HFFc6 (cell line): Measurements from ENCODE around the gene TESK2. TPM values are rescaled to one million over a fixed set of nuclear protein-coding genes. Genes with fewer than 3 reads are reported as not detected.
A peak's percentile ranks its signal among the peaks of the same experiment; 100 is the strongest.

ENCODE experiments used
- DNase-seq: peaks from one replicate; pipeline ENCODE4 v3.0.0-alpha.2; 2018
- H3K27ac Mint-ChIP-seq: 2 replicates; pipeline ENCODE4 v1.8.0; 2020; ENCODE audit warnings: mild to moderate bottlenecking, mixed read lengths
- H3K27me3 Mint-ChIP-seq: 2 replicates; pipeline ENCODE4 v1.8.0; 2021; ENCODE audit warnings: mild to moderate bottlenecking, moderate library complexity, mixed read lengths; ENCODE audit not compliant: insufficient read depth
- H3K36me3 Mint-ChIP-seq: 2 replicates; pipeline ENCODE4 v1.8.0; 2021; ENCODE audit warnings: low read depth, mixed read lengths
- H3K4me1 Mint-ChIP-seq: 2 replicates; pipeline ENCODE4 v1.8.0; 2020; ENCODE audit warnings: low read depth, mixed read lengths
- H3K4me3 Mint-ChIP-seq: 2 replicates; pipeline ENCODE4 v1.8.0; 2020; ENCODE audit warnings: mild to moderate bottlenecking, moderate library complexity, mixed read lengths
- H3K9me3 Mint-ChIP-seq: 2 replicates; pipeline ENCODE4 v1.8.0; 2020; ENCODE audit warnings: mild to moderate bottlenecking, mixed read lengths
- total RNA-seq, 6 experiments: library from RNA; stranded (reverse); fragmentation: NEBNext Ultra II Directional; extraction: Animal tissue kit (Norgen Biotek cat#: 25700); gene quantifications; 2 replicates in 1 of 6; 3 replicates in 5 of 6; pipeline ENCODE4 v1.2.3, GENCODE V29; 2021
- TF ChIP-seq, protein P1 (sequence below): fragments of 200-600 bp; sonication (generic); IDR thresholded peaks from 2 replicates; pipeline ENCODE4 v1.5.0; 2021; ENCODE audit warnings: antibody characterized with exemption, mild to moderate bottlenecking

The TESK2 gene
- total RNA-seq, 6 experiments from 2014 or later: 0.54 to 1.4 (median 0.82) TPM

DNA sequence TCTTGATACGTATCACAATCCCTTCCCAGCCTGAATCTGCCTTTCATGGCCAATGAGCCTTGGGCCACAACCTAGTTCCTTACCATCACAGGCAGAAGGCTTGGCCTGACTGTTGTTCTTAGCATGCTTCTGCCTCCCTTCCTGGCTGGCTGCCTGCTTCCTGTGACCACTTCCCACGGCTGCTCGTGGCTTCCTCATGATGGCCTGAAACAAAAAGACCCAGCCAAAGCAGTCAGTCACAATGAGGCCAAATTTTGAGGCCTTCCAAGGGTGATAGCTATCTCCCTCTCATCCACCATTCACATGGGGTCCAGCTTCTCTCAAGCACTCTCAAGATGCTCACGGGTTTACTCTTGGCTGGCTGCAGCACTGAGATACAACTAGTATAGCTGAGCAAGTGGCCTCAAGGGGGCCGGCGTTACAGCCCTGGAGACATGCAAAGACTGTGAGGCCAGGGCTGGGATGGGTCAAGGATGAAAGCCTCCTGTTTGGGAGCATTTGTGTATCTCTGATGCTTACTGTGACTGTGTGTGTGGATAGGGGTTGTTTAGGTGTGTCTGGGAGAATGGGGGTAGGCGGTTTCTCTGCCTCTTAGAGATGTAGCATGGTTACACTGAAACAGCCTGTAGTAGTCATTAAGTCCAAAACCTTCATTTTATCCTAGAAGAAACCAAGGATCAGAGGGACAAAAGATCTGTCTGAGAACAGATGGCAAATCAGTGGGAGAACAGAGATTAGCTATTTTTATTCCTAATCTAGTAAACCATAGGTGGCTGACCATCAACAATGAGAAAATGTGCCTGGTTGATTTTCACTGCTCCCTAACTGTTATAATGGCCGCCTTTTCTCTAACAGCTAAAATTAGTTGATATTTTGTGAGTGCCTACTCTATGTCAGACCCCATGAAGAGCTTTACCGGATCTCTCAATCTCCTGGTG lies 156.4 kb downstream of the TESK2 start:
- Mint-ChIP-seq H3K4me3 (no peak overlapping the region), H3K4me1 (peaks cover 36% of the 10 kb centered on the region), H3K27me3 (no peaks in the 10 kb centered on the region), H3K9me3 (no peaks in the 10 kb centered on the region), H3K36me3 (peaks cover 10% of the 10 kb centered on the region; the same call in 1 of the 2 replicates), H3K27ac (no peak overlapping the region)
- DNase-seq: no peak
- TF ChIP-seq, protein P1, sequence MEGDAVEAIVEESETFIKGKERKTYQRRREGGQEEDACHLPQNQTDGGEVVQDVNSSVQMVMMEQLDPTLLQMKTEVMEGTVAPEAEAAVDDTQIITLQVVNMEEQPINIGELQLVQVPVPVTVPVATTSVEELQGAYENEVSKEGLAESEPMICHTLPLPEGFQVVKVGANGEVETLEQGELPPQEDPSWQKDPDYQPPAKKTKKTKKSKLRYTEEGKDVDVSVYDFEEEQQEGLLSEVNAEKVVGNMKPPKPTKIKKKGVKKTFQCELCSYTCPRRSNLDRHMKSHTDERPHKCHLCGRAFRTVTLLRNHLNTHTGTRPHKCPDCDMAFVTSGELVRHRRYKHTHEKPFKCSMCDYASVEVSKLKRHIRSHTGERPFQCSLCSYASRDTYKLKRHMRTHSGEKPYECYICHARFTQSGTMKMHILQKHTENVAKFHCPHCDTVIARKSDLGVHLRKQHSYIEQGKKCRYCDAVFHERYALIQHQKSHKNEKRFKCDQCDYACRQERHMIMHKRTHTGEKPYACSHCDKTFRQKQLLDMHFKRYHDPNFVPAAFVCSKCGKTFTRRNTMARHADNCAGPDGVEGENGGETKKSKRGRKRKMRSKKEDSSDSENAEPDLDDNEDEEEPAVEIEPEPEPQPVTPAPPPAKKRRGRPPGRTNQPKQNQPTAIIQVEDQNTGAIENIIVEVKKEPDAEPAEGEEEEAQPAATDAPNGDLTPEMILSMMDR: 0 out of 2 replicates have a peak, but pooled peaks have one; percentile 11

DNA sequence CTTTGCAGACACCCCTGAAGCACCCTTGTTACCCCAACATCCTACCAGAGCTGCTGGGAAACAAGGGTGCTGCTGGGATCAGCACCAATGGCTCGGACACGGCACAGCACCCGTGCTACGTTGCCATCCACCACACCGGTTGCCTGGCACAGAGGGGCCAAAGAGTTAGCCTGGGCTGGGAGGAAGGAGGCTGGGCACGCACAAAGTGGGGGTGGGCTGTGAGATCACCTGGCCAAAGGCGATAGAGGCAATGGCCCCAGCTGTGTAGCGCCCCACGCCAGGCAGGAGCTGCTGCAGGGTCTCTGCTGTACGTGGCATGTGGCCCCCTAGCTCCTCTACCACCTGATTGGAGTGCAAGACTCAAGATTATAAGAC lies 158.6 kb downstream of the TESK2 start:
- peaks cover 19% of the 10 kb centered on the region for H3K4me1 Mint-ChIP-seq
- H3K9me3 Mint-ChIP-seq: no peaks in the 10 kb centered on the region
- no peak for DNase-seq
- no peak overlapping the region for H3K4me3 Mint-ChIP-seq
- TF ChIP-seq, protein P1: no peak
- no peak overlapping the region for H3K27ac Mint-ChIP-seq
- no peaks in the 10 kb centered on the region for H3K36me3 Mint-ChIP-seq
- no peaks in the 10 kb centered on the region for H3K27me3 Mint-ChIP-seq

DNA sequence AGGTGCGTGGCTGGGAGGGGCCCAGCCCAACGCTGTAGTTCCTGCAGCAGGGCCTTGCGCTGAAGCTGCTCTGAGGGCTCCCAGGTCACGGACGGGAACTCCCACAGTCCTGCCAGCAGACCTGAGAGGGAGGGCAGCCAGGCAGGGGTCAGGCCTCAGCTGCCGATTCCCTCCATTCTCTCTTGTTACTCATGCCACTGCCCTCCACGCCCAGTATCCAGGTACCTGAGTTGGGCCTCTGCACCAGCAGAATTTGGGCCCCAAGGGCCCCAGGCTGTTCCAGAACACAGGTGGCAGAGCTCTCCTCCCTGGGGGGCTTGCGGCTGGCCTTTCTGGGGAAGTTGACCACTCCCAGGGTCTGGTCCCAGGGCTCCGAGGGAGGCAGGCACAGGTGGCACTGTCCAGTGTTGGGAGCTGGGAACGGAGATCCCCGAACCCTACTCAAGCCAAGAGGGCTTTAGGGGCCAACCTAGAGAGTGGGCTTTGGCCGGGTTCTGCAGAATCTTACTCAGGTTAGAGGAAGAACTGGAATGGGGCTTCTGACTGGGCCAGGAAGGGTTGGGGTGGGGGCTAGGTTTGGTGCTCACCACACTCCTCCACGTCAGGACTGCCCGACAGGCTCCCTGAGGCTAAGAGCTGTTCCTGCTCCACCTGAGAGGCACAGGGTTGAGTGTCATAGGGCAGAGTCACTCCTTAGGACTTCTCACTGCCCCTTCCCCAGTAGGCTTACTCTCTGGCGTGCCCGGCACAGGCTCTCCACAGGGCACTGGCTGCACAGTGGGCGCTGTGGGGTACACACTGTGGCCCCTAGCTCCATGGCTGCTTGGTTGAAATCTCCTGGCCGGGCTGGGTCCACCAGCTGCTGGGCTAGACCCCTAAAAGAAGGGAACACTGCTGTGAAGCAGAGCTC lies 159.3 kb downstream of the TESK2 start:
- Mint-ChIP-seq H3K9me3 (no peaks in the 10 kb centered on the region), H3K27ac (no peak overlapping the region), H3K4me3 (no peak overlapping the region), H3K4me1 (peaks cover 19% of the 10 kb centered on the region), H3K27me3 (no peaks in the 10 kb centered on the region), H3K36me3 (no peaks in the 10 kb centered on the region)
- TF ChIP-seq, protein P1: no peak
- no peak for DNase-seq

DNA sequence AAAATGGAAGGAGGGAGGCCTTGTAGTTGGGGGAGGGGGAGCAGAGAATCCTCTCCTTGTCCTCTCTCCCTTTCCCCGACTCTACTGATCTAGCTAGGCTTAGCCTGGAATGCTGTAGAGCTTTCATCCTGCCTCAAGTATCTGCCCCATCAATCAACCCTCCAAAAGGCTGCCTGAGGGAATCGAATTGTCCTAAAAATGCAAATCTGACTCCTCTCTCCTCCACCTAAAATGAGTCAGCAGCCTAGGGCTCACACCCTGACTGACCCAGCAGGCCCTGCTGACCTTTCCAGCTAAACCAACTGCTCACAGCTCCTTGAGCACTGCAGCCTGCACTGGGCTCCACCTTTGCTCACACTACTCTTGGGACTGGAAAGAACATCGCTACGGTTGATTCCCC lies 161.5 kb downstream of the TESK2 start:
- TF ChIP-seq, protein P1: no peak
- Mint-ChIP-seq H3K4me1 (peaks cover 13% of the 10 kb centered on the region), H3K36me3 (no peaks in the 10 kb centered on the region), H3K4me3 (no peak overlapping the region), H3K9me3 (no peaks in the 10 kb centered on the region), H3K27me3 (0 out of 2 replicates have a peak, but pooled peaks cover 2% of the 10 kb centered on the region), H3K27ac (no peak overlapping the region)
- no peak for DNase-seq

DNA sequence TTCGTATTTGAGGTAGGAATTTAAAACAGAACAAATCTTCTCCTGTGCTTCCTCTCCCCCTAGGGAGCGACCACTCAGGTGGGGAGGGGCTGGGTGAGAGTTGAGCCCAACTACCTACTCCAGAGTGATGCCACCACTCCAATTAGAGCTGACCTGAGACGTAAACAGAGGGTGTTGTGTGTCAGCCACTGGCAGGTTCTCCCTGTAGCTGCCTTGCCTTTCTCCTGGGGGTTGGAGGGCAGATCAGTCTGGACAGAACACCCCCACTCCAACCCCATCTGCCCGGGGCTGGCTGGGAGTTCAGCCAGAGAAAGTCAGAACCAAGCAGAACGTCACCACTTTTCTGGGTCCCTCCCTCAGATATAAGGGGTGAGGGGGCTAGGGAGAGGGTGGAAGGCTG lies 162.3 kb downstream of the TESK2 start:
- Mint-ChIP-seq H3K4me3 (no peak overlapping the region), H3K4me1 (peaks cover 13% of the 10 kb centered on the region), H3K36me3 (no peaks in the 10 kb centered on the region), H3K27ac (no peak overlapping the region), H3K9me3 (no peaks in the 10 kb centered on the region), H3K27me3 (0 out of 2 replicates have a peak, but pooled peaks cover 2% of the 10 kb centered on the region)
- DNase-seq: no peak
- TF ChIP-seq, protein P1: no peak
